HG03097 (cell line): ENCODE measurements around the gene TAS2R42.

Experiments
- ATAC-seq: cut with Tn5 transposase; IDR thresholded peaks from one replicate; pipeline ENCODE4 v1.9.1; 2021; ENCODE audit not compliant: unreplicated experiment, low FRiP score

TAS2R42 gene, protein sequence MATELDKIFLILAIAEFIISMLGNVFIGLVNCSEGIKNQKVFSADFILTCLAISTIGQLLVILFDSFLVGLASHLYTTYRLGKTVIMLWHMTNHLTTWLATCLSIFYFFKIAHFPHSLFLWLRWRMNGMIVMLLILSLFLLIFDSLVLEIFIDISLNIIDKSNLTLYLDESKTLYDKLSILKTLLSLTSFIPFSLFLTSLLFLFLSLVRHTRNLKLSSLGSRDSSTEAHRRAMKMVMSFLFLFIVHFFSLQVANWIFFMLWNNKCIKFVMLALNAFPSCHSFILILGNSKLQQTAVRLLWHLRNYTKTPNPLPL

DNA sequence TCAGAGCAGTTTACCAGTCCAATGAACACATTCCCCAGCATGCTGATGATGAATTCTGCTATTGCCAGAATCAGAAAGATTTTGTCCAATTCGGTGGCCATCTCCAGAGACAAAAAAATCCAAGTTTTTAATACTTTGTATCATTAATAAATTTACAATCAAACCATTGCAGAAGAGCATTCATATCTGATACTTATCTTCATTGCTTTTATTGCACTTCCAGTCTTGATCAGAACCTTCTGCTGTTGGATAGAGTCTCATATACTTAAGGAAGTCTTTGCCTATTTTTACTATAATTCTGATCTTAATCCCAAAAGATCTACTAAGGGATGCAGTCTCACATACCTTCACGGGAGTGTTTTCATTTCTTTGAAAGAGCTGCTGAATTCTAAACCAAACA is at the start of gene TAS2R42:
Gene TAS2R42 (minus strand): TSS at position 101 of the 400 bp plus-strand sequence. CDS start 0 bp downstream, at position 101.
- no peak for ATAC-seq

DNA sequence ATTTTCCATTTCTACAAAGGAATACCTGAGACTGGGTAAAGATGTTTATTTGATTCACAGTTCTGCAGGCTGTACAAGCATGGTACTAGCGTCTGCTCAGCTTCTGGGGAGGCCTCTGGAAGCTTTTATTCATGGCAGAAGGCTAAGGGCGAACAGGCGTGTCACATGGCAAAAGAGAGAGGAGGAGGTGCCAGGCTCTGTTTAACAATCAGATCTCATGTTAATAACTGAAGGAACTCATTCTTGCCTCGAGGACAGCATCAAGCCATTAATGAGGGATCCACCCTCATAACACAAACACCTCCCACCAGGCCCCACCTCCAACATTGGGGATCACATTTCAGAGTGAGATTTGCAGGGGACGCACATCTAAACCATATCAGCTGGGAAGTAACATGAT is 46.8 kb upstream of the TAS2R42 start:
- ATAC-seq = no peak

DNA sequence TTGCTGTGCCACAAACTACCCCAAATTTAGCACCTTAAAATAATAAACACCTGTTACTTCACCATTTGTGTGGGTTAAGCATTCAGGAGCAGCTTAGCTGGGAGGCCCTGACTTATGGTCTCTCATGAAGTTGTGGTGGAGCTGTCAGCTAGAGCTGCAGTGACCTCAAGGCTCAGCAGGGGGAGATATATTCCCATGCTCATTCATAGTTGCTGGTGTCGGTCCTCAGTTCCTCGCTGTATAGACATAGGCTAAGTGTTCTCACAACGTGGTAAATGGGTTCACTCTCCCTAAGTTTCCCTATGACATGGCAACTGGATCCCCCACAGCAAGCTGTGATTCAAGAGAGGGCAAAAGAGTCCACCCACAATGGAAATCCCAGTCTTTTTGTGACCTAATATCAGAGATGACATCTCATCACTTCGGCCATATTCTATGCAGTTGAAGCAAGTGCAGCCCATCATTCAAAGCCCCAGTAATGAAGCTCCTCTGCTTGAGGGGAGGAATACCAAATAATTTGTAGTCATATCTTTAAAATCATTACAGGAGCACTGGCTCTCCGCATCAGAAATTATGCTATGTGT is 41.7 kb upstream of the TAS2R42 start:
- ATAC-seq = no peak

DNA sequence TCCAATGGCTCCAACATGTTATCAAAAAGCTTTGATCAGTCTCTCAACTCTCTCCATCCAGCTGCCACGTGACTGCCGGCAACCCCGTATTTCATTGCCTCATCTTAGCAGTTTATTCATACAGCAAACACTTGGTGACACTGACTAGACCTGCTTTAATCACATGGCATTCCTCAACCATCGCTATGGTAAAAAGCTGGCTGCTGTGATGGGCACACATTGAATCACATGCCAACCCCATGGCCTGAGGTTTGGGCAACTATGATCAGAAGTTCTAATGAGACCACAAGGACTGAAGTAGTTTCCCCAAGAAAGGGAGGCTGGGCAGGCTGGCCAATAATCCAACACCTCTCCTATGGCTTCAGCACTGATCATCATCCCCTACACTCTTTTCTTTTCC is 40.6 kb upstream of the TAS2R42 start:
- ATAC-seq = no peak

DNA sequence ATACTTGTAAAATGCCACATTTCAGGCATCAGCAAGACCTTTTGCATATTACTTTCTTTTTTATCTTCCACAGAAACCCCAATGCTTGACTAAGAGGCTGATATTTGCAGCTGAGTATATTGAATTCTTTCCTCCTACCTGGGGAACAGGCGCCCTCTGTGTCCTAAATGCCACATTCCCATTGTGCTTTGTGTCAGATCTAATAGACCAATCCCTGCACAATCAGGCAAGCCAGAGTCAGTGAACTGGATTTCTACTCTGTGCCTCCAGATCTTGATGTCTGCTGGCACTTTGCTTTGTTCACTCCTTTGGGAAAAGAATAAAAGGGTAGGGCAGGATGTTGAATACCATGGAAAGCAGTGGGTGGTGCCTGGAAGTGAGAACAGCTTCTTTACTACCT is 22.4 kb upstream of the TAS2R42 start:
- no peak for ATAC-seq

DNA sequence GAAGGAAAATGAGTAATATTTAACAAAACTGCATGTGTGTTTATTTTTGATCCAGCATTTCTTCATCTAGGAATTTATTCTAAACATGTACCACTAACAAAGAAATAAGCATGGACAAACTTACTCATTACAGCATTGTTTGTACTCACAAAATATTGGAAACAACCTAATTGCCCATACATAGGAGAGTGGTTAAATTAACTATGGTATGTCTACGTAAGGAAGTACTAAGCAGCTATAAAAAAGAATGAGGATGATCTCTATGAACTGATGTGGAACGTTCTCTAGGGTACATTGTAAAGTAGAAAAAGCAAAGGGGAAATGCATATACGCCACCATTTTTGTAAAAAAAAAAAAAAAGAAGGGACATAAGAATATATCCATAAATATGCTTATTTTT is 17.4 kb upstream of the TAS2R42 start:
- no peak for ATAC-seq

DNA sequence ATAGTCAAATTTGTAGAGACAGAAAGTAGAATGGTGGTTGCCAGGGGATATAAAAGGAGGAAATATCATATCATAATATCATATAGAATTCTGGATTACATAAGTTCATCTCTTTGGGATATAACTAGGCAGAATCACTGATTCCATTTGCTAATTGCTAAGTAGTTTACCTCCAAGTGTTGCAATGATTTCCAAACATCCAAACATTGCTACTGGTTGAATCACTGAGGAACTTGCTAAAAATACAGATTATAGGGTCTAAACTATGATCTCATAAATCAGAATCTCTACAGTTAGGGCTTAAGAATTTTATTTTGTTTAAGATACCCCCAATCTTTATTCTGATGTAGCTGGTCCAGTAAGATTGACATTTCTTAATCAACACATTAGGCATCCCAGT is 16.1 kb upstream of the TAS2R42 start:
- no peak for ATAC-seq

DNA sequence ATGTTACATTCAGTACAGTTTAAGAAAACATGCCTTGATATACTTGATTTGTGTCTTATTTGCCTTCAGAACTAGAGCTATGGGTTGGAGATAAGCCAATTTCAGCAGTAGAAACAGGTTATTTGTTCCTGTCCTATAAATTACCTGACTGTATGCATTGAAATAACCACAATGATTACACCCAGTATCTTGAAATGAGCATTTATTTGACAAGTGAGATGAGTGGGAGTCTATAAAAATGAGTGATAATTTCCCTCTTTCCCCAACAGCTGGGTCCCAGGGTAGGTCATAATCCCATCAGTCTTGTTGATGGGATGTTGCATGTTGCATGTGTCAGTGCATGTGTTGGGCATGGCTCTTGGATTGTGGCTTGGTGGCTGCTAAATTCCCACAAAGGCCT is 3.7 kb downstream of the TAS2R42 start:
- ATAC-seq = no peak

DNA sequence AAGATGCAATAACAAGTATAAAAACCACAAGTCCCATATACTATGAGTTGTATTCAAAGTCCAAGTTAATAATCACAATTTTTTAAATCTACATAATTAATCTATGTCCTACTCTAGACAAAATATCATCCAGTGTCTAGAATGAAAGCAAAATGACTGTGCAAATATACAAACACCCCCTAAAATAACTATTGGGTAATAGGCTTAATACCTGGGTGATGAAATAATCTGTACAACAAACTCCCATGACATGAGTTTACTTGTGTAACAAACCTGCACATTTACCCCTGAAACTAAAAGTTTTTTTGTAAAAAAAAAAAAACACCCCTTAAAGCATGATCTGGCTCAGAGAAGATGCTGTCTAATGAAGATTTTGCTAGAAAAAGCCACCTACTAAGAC is 4.2 kb downstream of the TAS2R42 start:
- no peak for ATAC-seq

DNA sequence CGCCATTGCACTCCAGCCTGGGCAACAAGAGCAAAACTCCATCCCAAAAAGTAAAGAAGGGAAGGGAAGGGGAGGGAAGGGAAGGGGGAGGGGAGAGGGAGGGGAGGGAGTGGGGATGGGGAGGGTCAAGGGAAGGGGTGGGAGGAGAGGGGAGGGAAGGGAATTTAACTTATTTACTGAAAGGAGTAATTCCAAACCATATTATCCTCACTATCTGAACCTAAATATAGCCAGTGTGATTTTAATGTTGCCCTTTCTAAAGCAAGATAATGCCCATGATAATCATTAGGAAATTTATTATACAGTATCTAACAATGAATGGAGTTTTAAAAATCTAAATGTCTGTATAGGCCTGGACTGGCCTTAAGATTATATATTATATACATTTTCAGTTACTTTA is 8.5 kb downstream of the TAS2R42 start:
- no peak for ATAC-seq

DNA sequence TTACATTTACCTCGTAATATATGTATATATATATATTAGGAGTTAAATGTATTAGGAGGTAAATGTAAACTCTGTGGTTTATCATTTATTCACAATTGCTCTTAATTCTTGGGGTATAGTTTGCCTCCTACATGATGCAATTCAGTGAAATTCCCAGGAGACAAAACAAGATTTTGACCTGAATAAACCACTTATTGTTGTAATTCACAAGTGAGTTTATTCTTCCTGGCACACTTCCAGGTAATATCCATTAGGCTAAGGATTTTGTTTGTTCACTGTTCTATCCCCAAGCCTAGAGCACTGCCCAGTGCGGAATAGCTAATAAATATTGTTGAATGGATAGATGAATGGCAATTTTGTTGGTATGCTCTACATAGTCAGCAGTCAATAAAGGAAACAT is 12.7 kb downstream of the TAS2R42 start:
- ATAC-seq = no peak

DNA sequence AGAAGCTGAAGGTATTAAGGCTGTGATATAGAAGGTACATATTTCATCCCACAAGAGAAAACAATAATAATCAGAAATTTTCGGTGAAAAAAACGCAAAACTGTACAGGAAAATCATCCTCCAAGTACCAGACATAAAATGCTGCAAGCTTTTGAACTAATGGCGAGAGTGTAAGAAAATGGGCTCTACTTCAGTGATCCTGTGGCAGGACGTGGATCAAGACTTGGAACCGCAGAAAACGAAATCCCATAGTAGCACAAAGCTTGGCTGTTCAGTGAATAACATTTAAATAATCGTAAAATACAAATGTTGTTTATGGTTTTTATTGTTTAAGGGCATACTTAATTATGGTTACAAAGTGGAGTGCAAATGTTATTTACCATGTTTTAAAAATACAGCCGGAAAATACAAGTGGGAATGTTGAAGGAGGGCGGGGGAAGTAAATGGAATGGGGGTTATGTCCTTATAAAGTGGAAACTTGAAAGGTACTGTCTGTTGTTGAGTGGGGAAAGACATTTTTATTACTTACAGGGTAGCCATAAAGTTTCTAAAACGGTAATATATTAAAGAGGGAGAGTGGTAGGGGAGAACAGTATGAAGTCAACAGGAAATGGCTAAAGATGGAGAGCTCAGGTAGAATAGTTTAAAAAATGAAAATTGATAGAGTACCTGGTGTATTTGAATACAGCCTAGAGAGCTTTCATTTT is 14.6 kb downstream of the TAS2R42 start:
- no peak for ATAC-seq

DNA sequence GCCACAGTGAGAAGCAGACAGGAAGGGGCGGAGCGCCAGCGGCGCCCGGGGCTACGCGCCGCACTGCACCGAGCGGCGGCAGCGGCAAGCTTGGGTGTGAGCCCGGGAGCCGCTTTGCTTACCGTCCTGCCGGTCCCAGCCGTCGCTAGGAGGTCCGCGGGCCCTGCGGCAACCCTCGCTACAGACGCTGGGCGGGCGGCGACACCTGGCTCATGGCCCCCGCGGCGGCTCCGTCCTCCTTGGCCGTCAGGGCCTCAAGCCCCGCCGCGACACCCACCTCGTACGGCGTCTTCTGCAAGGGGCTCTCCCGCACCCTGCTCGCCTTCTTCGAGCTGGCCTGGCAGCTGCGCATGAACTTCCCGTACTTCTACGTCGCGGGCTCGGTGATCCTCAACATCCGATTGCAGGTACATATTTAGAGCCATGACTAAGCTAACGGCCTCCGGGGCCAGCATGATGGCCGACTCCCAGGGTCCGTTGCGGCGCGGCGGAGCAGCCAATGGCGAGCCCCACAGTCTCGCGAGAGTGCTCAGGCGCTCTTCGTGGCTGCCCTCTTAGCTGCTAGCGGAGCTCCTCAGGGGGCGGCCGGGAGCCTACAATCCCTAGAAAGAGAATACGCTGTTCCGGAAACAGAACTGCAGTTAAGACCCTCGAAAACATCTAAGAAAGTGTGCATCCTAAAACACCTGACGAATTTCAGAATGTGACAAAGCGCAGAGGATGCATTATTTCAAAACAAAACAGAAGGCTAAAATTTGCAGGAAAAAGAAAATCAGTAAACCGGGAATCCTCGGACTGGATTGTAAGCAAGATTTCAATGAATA is 15.4 kb downstream of the TAS2R42 start, which contains the start of gene SMIM10L1:
Gene SMIM10L1 (plus strand): TSS at position 50 of the 824 bp plus-strand sequence. CDS start 163 bp downstream, at position 213.
- ATAC-seq = peak; percentile 91

DNA sequence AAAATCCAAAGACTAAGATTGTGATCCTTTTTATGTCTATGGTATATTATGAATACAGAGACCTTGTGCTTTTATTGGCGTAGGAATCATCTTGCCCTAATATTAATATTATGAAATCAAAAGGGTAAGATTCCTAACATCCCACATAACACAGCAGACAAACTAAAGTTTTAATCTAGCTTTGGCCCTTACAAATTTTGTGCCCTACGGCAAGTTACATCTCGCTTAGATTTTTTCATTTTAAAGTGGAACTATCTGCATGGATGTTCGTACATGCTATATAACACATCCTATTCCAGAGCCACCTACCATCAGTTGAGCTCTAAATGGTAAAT is 16.0 kb downstream of the TAS2R42 start:
- ATAC-seq = no peak

DNA sequence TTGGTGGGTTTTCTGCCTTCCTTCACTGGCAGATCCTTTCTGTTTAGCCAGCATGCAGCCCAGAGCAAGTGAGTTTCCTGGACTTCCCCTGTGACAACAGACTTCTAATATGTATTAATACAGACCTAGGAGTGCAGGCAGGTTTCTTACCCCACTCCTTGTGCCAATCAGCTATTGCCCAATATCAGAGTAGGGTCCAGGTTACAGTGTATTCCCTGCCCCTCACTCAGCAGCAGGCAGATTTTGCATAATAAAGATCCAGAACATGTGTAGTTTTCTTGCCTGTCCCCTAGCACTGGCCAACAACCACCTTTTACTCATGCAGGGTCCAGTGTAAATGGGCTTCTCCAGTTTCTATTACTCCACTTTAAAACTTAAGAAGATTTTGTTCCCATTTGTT is 20.4 kb downstream of the TAS2R42 start:
- no peak for ATAC-seq

DNA sequence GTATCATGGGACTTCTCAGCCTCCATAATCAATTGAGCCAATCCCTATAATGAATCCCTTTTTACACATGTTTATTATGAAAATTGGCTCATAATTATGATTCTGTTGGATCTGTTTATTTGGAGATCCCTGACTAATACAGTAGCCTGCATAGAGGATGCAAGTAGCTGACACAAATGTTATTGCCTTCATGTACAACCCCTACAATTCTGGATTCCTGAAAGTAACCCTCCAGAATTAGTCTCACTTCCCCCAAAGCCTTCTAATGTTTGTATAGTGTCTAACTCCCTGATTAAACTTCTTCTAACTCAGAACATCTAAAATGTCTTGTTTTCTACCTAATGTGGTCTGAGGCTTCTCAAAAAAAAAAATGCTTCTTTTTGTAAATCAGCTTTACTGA is 22.4 kb downstream of the TAS2R42 start:
- ATAC-seq = no peak

DNA sequence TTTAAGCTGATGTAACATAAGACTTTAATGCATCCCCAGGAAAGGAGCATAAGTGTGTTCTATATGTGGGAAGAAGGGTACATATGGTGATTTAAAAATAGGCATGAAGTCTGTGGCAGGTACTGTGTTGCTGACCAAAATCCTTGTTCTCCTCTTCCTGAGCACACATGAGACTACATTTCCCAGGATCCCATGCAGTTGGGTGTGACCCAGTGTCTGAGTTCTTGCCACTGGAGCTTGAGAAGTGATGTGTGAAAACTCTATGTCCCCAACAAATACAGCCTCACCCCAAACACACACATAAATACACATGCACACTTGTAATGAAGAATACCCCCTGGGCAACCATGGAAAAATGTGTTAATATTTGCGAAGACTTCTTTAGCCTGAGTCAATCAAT is 24.2 kb downstream of the TAS2R42 start:
- ATAC-seq = no peak

DNA sequence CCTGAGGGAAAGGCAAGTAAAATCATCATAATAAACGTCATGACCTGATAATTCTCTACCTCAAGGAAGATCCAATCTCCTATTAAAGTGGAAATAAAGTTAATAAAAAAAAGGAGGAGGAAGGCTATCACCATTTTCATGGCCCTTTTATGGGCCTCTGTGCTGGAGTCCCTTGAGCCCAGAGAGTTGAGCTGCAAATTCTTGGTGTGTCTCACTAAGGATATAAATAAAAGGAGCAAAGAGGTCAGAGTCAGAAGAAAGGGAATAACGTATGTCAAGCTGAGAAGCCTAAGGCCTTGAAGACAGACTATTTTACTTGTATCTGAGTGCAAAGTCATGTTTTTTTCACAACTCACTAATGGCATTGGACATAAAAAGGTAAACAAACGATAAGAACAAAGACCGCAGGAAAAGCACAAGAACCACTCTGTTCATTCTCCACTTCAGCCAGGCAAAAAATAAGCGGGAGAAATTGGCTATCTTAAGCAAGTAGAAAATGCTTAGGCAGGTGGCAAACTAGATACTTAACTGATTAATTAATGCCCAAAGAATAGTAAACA is 27.8 kb downstream of the TAS2R42 start:
- no peak for ATAC-seq

DNA sequence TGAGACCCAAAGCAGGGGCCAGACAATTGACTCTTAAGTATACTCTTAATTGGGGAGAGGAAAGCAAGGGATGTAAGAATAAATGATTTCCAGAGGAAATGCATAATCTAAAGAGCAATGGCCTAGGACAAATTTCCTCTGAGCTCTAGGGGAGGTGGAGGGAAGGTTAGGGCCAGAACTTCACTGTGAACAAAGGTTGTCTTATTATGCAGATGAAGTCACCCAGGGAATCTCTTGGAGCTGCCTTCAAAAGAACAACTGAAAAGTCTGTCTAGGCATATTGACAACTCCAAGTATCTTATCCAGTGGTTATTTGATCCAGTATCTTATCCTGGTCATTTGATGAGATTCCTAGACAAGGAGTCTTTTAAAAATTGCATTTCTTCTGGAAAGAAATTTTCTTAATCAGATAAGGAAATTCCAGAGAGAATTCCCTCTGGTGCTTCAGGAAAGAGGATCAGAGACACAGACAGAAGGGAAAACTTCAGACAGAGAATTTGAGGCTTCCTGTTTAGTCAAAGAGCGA is 32.3 kb downstream of the TAS2R42 start:
- ATAC-seq = no peak

DNA sequence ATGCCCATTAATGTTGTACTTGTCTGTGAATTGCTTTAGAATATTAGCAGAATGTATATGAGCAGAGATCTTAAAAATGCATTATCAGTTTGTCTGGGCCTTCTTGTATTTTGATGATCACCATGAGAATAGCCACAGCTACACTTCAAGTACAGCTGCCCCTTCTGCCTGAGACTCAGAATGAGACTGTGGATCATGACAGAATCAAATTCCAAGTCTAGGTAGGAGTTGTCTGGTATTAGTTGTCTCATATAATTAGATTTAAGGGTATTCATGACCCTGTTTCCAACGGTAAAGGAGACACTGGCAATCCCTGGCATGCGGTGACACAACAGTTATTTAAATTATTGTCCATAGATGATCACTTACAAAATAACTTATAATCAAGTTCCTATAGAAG is 34.0 kb downstream of the TAS2R42 start:
- no peak for ATAC-seq

DNA sequence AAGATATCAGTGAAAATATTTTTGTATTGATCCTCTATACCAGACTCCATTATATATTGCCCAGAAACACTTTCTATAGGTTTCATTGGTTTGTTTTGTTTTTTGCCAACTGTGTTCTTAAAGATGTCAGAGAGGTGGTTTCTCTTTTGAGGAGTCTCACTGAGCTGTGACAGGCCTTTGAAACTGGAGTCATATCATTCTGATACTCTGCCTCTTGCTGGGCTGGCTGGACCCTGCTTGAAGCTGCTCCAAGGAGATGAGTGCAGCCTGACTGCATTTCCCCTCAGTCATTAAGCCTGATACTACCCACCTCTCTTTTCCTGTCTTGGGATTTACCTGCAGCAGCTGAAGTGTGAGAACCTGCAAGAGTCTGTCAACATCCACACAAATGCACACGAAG is 35.9 kb downstream of the TAS2R42 start:
- ATAC-seq = no peak
